Measurements from ENCODE around the gene MGRN1. TPM values are rescaled to one million over a fixed set of nuclear protein-coding genes. Genes with fewer than 3 reads are reported as not detected.

MGRN1 gene
- total and polyA plus RNA-seq, 2 donors from 2014 or later: 19.7 to 90.8 TPM

DNA sequence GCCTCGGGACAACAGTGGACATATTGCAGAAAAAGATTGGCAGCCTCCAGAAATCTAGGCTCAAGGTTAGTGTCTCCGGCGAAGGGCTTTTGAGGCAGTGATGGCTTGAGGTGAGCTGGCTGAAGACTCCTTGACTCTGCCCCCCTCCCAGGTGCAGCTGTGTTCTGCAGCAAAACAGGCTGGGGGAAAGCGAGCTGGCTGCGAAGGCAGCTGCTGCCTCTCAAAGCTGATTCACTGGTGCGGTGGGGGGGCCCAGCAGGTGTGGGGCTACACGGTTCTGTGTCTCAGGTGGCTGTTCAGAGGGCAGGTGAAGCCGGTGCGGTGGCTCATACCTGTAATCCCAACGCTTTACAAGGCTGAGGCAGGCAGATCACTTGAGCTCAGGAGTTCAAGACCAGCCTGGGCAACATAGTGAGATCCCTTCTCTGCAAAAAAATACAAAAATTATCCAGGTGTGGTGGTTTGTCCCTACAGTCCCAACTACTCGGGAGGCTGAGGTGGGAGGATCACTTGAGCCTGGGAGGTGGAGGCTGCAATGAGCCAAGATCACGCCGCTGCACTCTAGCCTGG, 45.6 kb upstream of the MGRN1 start:
- H3K9me3 ChIP-seq (ENCODE audit: control insufficient read depth in 2 of 3, insufficient read depth in 1 of 3, low read length in 3 of 3): no peaks in the 10 kb centered on the region
- no peaks in the 10 kb centered on the region for H3K36me3 ChIP-seq (ENCODE audit: control insufficient read depth in 2 of 3, insufficient read depth in 3 of 3, low read length in 3 of 3)
- no peaks in the 10 kb centered on the region for H3K27me3 ChIP-seq (ENCODE audit: control insufficient read depth, insufficient read depth, low read length)
- FAIRE-seq (no peak), DNase-seq (no peak)
- H3K4me3 ChIP-seq (ENCODE audit: low read length in 3 of 3): no peak overlapping the region
- H3K9ac ChIP-seq (ENCODE audit: low read length in 3 of 3): no peak overlapping the region
- intact Hi-C loops (cut with DNase I): no loop called here
- no peaks in the 10 kb centered on the region for H3K4me1 ChIP-seq (ENCODE audit: control insufficient read depth in 2 of 3, insufficient read depth in 2 of 3, low read depth in 1 of 3, low read length in 3 of 3)
- no peak overlapping the region for H3K27ac ChIP-seq (ENCODE audit: low read depth in 2 of 2, low read length in 2 of 2)
- TF ChIP-seq, protein P1, sequence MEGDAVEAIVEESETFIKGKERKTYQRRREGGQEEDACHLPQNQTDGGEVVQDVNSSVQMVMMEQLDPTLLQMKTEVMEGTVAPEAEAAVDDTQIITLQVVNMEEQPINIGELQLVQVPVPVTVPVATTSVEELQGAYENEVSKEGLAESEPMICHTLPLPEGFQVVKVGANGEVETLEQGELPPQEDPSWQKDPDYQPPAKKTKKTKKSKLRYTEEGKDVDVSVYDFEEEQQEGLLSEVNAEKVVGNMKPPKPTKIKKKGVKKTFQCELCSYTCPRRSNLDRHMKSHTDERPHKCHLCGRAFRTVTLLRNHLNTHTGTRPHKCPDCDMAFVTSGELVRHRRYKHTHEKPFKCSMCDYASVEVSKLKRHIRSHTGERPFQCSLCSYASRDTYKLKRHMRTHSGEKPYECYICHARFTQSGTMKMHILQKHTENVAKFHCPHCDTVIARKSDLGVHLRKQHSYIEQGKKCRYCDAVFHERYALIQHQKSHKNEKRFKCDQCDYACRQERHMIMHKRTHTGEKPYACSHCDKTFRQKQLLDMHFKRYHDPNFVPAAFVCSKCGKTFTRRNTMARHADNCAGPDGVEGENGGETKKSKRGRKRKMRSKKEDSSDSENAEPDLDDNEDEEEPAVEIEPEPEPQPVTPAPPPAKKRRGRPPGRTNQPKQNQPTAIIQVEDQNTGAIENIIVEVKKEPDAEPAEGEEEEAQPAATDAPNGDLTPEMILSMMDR (IDR thresholded peaks at IDR 0.05; ENCODE audit: borderline replicate concordance, extremely low read depth, insufficient read depth): no peak

DNA sequence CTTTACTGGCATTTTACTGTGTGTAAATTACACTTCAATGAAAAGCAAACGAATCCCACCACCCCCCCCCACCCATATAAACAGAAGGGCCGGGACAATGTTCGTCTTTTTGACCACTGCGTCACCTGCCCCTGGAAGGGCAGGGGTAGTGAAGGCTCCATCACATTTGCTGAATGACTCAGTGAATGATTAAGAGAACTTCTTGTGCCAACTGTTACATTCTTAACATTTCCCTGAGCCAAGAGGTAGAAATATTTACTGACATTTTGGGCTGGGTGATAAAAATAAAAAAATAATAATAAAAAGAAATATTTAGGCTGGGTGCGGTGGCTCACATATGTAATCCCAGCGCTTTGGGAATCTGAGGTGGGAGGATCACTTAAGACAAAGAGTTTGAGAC, 44.4 kb upstream of the MGRN1 start:
- Histone ChIP-seq H3K9ac (ENCODE audit: low read length in 3 of 3) (no peak overlapping the region), H3K27ac (ENCODE audit: low read depth in 2 of 2, low read length in 2 of 2) (no peak overlapping the region), H3K36me3 (ENCODE audit: control insufficient read depth in 2 of 3, insufficient read depth in 3 of 3, low read length in 3 of 3) (no peaks in the 10 kb centered on the region), H3K4me1 (ENCODE audit: control insufficient read depth in 2 of 3, insufficient read depth in 2 of 3, low read depth in 1 of 3, low read length in 3 of 3) (no peaks in the 10 kb centered on the region), H3K9me3 (ENCODE audit: control insufficient read depth in 2 of 3, insufficient read depth in 1 of 3, low read length in 3 of 3) (no peaks in the 10 kb centered on the region), H3K27me3 (ENCODE audit: control insufficient read depth, insufficient read depth, low read length) (no peaks in the 10 kb centered on the region), H3K4me3 (ENCODE audit: low read length in 3 of 3) (no peak overlapping the region)
- TF ChIP-seq, protein P1 (IDR thresholded peaks at IDR 0.05; ENCODE audit: borderline replicate concordance, extremely low read depth, insufficient read depth): no peak
- intact Hi-C loops (cut with DNase I): no loop called here
- DNase-seq (no peak), FAIRE-seq (no peak)

DNA sequence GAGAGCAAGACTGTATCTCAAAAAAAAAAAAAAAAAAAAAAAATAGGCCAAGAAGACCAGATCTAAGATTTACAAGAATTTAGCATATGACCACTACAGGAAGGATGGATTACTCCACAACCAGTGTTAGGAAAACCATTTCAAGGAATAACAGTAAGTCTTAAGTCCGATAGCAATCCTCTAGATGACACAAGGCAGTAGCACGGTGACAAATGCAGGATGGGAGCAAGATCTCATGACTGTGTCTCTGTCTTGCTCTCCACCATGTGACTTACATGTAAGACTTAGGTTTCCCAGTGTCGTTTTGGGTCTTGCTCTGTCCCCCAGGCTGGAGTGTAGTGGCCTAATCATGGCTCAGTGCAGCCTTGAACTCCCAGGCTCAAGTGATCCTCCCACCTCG, 40.7 kb upstream of the MGRN1 start:
- Histone ChIP-seq H3K36me3 (ENCODE audit: control insufficient read depth in 2 of 3, insufficient read depth in 3 of 3, low read length in 3 of 3) (no peaks in the 10 kb centered on the region), H3K9ac (ENCODE audit: low read length in 3 of 3) (no peak overlapping the region), H3K4me3 (ENCODE audit: low read length in 3 of 3) (no peak overlapping the region), H3K4me1 (ENCODE audit: control insufficient read depth in 2 of 3, insufficient read depth in 2 of 3, low read depth in 1 of 3, low read length in 3 of 3) (no peaks in the 10 kb centered on the region), H3K27me3 (ENCODE audit: control insufficient read depth, insufficient read depth, low read length) (no peaks in the 10 kb centered on the region), H3K9me3 (ENCODE audit: control insufficient read depth in 2 of 3, insufficient read depth in 1 of 3, low read length in 3 of 3) (peaks cover 0 to 5% (median 0%) of the 10 kb centered on the region in 3 donors), H3K27ac (ENCODE audit: low read depth in 2 of 2, low read length in 2 of 2) (no peak overlapping the region)
- FAIRE-seq: no peak
- intact Hi-C loops (cut with DNase I): no loop called here
- TF ChIP-seq, protein P1 (IDR thresholded peaks at IDR 0.05; ENCODE audit: borderline replicate concordance, extremely low read depth, insufficient read depth): no peak
- DNase-seq: no peak

DNA sequence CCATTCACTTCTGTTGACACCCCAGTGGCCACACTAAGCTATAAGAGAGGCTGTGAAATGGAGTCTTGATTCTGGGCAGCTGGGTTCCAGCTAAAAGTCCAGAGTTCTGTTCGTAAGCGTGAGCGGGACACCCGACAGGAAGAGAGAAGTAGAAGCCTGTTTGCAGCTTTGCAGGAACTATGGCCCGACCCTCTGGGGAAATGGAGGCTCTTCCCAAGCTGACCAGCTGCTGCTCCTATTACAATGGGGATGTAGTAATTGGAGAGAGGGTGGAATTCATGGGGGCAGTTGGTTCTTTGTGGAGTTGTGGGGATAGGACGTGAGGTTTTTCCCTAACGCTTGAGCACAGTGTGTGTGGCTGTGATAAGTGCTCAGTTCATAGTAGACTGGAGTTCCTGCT, 38.3 kb upstream of the MGRN1 start:
- intact Hi-C loops (cut with DNase I): no loop called here
- TF ChIP-seq, protein P1 (IDR thresholded peaks at IDR 0.05; ENCODE audit: borderline replicate concordance, extremely low read depth, insufficient read depth): no peak

More for the DNA sequence above, 38.3 kb upstream of the MGRN1 start:
- Histone ChIP-seq H3K36me3 (ENCODE audit: control insufficient read depth in 2 of 3, insufficient read depth in 3 of 3, low read length in 3 of 3) (no peaks in the 10 kb centered on the region), H3K27me3 (ENCODE audit: control insufficient read depth, insufficient read depth, low read length) (no peaks in the 10 kb centered on the region), H3K4me3 (ENCODE audit: low read length in 3 of 3) (no peak overlapping the region), H3K9me3 (ENCODE audit: control insufficient read depth in 2 of 3, insufficient read depth in 1 of 3, low read length in 3 of 3) (peaks cover 0 to 5% (median 0%) of the 10 kb centered on the region in 3 donors), H3K4me1 (ENCODE audit: control insufficient read depth in 2 of 3, insufficient read depth in 2 of 3, low read depth in 1 of 3, low read length in 3 of 3) (no peaks in the 10 kb centered on the region), H3K9ac (ENCODE audit: low read length in 3 of 3) (no peak overlapping the region), H3K27ac (ENCODE audit: low read depth in 2 of 2, low read length in 2 of 2) (no peak overlapping the region)
- FAIRE-seq: no peak
- no peak for DNase-seq

Measured in kidney (tissue), 14 donors.